ENCODE data around the gene PNLIPRP3. TPM values are rescaled to one million over a fixed set of nuclear protein-coding genes. Genes with fewer than 3 reads are reported as not detected.

PNLIPRP3 gene
- 13.0 and 68.0 TPM in 2 replicates for total RNA-seq

DNA sequence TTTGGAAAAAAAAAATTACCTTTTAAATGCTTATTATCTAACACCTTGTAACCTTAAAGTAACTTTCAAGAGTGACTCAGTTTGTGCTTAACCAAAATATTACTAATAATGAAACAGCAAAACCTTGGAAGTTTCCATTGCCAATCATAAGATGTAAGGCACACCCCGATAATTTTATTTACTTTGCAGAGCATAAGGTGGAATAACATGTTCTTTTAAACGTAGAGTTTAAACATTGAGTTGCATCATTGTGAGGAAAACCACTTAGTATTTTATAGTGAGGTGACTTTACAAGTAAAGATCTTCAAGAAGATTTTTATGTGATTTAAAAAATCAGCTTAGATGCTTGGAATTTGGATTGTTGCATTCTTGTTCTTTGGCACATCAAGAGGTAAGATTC, at the start of gene PNLIPRP3:
PNLIPRP3 (plus strand) TSS at position 177 of the 400 bp plus-strand sequence; CDS start at position 343, 166 bp downstream.

Other genes starting within 250 kb of the PNLIPRP3 start
- under 0.01 and 19.8 TPM in 2 replicates for gene GFRA1, start 154.6 kb upstream of the PNLIPRP3 start, total RNA-seq
- gene CCDC172, start 103.4 kb upstream of the PNLIPRP3 start, total RNA-seq = not detected in 2 replicates
- gene PNLIP, start 118.1 kb downstream of the PNLIPRP3 start, total RNA-seq = not detected in 2 replicates
- gene PNLIPRP1, start 163.1 kb downstream of the PNLIPRP3 start, total RNA-seq = not detected in 2 replicates
- gene PNLIPRP2, start 193.1 kb downstream of the PNLIPRP3 start, total RNA-seq = not detected in 2 replicates